ENCODE data around the gene SUSD4.

DNA sequence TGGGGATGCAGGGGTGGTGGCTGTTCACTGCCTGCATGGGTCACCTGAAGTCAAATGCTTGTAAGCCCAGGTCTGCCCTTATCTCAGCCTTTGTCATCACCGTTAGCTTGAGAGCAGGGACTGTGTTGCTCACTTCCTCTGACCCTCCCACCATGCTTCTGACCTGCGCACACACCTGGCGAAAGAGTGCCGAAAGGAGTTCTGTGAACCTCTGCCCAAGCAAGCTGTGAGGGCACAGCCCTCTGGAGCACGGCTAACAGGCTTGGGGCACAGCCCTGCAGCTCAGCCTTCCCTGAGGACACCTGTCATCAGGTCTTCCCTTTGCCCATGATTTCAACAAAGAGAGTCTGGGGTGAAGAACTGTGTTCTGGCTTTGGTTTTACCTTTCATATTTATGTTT, 93.8 kb downstream of the SUSD4 start:
- TF ChIP-seq, protein P1, sequence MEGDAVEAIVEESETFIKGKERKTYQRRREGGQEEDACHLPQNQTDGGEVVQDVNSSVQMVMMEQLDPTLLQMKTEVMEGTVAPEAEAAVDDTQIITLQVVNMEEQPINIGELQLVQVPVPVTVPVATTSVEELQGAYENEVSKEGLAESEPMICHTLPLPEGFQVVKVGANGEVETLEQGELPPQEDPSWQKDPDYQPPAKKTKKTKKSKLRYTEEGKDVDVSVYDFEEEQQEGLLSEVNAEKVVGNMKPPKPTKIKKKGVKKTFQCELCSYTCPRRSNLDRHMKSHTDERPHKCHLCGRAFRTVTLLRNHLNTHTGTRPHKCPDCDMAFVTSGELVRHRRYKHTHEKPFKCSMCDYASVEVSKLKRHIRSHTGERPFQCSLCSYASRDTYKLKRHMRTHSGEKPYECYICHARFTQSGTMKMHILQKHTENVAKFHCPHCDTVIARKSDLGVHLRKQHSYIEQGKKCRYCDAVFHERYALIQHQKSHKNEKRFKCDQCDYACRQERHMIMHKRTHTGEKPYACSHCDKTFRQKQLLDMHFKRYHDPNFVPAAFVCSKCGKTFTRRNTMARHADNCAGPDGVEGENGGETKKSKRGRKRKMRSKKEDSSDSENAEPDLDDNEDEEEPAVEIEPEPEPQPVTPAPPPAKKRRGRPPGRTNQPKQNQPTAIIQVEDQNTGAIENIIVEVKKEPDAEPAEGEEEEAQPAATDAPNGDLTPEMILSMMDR (IDR thresholded peaks at IDR 0.05) = no peak
- no peak for TF ChIP-seq POLR2A (IDR thresholded peaks at IDR 0.05)
